Activated CD4-positive, alpha-beta T cell treated with anti-CD3 and anti-CD28 coated beads, Interleukin-2, Interleukin-4, amounts not matched to agents 100 ng/mL and 50 ng/mL, durations not matched to agents 16 hours and 8 hours (primary cell): ENCODE data around the gene QKI.
"Not testable (repeated sequence)": the region's sequence is repeated elsewhere in the genome, so short reads cannot be mapped to it uniquely, and the experiment has no call there.

Experiments used
- DNase-seq: peaks from one replicate; pipeline ENCODE4 v3.0.0-alpha.2; 2020; ENCODE audit warnings: low spot score

The QKI gene

DNA sequence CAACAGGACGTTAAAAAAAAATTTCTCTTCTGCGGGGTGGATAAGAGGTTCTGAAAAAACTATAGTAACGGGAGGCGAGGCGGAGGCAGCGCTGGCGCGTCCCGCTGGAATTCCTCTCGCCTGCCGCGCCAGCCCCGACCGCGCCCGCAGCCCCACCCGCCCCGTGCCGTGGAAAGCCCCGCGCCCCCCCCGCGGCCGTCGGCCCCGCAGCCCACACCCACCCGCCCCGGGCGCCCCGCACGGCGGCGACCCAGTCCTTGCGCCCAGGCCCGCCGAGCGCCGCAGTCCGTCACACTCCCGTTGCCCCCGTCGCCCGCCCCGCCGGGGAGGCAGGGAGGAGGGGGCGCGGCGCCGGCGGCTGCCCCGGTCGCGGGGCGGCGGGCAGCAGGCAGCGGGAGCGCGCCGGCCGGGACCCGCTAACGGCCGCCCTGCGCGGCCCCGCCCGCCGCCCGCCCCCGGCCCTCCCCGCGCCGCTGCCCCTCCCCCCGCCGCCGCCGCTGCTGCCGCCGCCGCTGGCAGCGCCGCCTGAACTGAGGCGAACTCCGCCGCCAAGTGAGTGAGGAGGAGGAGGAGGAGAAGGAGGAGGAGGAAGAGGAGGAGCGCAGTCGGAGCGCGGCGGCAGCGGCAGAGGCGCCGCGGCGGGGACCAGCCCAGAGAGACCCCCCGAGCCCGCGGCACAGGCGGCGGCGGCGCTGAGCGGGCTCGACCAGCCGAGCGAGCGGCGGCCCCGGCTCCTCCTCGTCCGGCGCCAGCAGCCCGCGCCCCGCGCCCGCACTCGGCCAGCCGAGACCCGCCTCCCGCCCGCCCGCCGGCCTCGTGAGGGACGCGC, at the start of gene QKI:
Gene QKI (plus strand): TSS at position 602 of the 829 bp plus-strand sequence. CDS start 476 bp downstream, outside the sequence.
- peak; percentile 83 for DNase-seq

DNA sequence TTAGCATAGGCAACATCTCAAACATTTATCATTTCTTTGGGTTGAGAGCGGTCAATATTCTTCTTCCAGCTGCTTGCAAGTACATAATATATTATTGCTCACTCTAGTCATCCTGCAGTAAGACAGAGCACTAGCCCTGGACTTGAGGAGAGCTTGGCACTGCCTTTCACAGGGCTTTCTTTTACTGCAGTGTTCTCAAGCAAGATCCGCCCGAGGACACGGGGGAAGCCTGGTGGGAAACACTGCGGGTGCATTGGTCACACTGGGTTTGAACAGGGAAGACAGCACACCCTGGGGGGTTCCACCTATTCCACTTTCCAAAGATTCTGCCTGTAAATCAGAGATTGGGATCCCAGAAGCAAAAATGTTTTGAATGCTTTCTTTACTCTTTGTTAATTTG, 48.2 kb upstream of the QKI start:
- DNase-seq, result no peak

DNA sequence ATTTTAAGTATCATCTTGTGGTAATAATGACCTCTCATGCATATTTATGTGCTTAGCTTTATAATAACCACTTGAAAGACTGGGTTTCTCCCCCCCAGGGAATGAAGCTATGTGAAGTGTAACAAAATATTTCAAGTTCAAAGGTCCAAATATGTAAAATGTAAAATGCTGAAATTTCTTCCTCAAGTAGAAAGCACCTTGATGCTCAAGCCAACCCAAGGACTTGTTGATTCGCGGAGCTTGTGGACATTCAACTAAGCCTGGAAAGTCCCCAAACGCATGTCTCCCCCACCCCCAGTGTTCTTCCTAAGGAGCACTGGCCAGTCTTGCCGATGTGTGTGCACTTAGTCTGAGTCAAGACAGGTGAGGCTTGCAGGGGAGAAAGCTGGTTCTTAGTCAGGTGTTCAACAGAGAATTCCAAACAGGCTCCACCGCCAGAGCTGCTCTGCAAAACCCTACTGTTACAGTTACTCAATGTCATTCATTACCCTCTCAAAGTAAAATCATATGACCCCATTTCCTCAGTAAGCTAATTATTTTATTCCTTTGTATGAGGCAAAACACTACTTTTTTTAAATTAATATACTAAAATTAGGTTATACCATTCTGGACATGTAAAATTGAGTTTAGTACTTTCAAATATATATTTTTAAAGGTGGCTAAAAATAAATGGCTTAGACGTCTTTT, 46.9 kb upstream of the QKI start:
- no peak for DNase-seq

DNA sequence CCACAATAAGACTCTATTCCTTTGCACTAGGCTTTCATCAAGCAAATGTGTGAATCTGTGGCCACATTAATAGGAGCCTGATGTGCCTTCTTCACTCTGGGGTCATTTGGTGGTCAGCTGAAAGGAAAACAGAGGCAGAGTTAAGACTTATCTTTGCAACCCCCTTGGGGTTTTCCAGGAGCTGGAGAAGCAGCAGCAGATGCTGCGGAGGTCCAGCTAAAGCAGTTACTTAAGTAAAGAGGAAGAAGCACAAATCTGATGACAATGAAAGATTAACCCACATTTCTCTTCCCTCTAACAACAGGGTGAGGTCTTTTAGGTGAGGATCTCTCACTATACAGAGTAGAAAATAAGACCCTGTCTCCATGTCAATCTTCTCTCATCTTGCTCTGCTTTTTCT, 45.4 kb upstream of the QKI start:
- DNase-seq, result no peak

DNA sequence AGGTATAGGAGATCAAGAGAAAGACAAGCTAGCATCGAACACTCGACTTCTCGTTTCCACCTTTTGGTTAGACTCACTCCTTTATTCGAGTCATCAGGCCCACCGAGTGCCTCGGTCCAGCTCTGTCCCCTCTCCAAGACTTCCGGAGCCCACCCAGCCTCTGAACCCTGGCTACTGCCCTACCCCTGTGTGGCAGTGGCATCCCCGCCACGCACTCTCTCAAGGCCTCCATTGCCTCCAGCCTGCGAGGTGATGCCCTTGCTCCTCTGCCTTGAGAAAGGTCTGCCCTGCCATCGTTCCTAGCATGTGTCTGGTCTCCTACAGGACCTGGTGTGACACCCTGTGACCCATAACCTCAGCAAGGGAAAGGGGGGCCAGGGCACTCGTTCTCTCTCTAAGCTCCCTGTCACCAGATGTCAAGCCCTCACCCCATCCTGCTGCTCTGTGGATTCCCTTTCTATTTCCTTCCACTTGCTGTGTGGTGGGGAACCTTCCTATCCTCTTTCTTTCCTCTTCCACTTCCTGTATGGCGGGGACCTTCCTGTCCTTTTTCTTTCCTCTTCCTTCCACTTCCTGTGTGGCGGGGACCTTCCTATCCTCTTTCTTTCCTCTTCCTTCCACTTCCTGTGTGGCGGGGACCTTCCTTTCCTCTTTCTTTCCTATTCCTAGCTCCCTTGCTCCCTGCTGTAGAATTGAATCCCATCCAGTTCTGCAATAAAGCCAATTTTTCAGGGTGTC, 44.7 kb upstream of the QKI start:
- DNase-seq, result no peak

DNA sequence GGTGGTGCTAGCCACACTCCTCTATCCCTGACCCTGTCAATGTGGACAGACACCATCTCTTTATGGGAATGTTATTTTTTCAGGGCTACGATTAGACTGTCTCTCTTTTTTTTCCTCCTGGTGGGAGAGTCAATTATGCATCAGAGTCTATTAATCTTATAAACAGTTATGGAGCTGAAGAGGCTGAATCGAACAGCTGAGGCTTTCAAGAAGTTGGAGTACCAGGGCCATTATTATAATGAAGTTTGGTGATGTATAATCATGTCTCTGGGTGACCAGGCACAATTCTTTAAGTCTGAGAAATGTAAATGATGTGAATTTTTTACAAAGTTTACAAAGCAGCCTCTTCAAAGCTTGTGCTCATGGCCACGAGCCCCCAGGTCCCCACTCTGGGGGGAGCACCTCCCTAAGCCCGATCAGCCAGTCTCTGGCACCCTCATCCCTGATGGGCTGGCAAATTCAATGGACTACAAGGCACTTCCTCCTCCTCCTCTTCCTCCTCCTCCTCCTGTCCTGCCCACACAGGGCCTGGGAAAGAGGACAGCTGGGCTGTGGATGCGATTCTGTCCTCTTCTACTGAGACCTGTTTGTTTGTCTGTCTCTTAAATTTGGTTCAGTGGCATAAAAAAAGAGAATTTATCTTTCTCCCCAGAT, 43.9 kb upstream of the QKI start:
- DNase-seq, result no peak

DNA sequence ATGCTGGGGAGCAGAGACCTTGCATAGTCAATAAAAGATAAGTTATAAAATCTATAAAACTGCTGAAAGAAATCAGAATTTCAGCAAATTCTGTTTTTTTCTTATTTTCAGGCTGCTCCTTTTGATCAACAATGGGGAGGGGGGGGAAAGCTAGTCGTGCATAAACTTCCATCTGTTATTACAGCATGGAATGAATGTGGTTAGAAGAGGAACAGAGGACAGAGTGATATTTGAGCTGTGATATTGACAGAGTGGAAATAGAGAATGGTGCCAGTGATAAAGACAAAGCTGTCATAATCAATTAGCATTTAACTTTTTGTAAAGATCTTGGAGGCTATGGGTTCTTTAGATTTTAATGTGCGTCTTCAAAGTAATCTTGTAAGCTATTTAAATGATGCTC, 43.4 kb upstream of the QKI start:
- no peak for DNase-seq

DNA sequence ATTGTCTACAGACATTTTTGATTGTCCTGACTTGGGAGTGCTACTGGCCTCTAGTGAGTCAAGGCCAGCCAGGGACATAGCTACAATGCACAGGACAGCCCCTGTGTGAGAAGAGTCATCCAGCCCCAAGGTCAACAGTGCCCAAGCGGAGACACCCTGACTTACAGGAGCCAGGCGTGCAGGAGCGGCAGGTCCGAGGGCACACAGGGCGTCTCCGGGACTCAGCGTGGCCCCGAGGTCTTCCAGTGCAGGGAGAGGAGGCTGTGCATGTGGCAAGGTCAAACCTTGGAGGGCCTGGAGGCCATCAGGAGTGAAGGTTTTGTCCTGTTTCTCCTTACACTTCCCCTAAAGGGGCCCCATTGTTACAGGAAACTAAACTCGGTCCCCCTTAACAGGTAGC, 41.3 kb upstream of the QKI start:
- DNase-seq, result no peak

DNA sequence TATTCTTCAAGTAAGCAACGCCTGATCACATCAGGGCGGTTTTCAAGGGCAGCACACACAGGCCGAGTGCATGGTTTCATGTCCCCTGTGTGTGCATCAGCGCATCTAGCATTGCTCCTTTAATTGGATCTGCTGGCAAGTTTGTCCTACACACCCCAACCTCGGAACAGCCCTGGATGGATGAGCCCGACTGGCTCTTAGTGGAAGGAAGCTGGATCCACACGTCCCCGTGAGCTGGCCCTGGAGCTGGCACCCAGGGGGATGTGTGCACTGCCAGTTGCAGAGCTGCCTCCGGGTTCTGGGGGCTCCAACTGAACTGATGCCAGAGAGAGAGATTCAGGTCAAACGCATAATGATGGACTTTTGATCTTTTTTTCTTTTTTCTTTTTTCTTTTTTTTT, 39.2 kb upstream of the QKI start:
- no peak for DNase-seq

DNA sequence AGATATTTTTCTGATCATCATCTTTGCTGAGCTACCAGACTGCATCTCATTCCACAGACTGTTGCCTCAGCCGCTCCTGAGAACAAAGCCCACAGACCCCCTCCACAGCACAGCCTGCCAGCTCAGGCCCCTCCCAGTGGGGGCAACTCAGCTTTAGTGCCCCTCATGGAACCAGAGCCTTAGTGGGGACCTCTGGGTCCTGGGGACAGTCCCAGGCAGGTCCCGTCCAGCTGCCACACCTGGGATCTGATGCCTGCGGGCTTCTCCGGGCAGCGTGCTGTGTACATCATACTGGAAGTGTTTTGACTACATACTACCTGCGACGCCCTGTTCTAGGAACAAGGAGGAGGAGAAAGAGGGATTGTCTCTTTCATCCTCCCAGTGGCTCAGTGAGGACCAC, 38.3 kb upstream of the QKI start:
- DNase-seq, result no peak

DNA sequence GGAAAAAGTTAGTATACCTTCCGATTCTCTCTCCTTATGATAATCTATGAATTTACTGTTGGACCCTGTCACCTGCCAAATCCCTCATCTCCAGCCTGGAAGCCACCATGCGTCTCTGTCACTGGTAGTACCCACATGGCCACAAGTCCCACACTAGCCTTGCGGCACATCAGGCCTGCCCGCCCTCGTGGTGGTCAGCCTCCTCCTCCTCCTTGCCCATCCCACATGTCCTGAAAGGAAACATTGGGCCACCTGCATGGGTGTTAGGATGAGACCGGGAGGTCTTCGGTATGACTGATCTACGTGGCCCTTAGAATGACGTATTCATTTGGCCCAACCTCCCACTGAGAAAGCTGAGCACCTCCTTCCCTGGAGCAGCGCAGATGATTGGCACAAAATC, 37.0 kb upstream of the QKI start:
- no peak for DNase-seq

DNA sequence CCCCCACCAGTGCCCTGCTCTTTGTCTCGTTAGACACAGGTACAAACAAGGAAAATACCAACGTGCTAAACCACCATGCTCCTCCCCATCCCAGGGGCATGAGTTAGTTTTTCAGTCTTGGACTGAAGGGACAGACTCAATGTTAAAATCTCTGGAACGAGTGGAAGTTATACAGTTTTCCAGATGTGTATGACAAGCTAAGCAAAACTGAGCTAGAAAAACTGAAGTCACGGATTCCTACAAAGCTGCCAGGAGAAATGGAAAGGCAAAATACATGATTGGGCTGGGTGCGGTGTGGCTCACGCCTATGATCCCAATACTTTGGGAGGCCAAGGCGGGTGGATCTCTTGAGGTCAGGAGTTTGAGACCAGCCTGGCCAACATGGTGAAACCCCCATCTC, 34.3 kb upstream of the QKI start:
- no peak for DNase-seq

DNA sequence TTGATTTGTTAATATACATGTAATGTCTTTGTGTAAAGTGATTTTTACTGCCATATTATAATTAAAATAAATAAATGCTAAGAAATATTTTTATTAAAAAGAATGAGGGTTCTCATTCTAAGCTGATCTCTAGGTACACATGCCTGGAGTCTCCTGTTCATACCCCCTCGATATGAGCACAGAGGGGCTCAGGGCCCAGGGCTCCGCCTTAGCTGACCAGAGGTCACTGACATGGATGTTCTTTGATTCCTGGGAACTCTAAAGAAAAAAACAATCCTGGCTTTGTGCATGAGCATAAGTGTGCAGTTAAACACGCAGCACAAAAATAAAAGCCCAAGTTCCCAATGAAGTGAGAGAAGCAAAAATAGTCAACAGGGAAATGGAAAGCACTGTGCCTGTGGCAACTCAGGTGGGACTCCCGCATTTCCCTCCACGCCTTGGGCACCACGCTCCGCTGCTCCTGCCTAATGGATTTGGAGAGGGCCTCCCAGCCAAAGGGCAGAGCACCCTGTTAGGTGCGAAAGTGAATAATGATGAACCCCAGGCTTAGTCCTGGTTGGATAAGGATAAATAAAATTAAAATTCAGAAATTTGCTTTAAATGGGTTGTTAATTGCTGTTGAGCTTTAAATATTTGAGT, 33.3 kb upstream of the QKI start:
- DNase-seq, result no peak

DNA sequence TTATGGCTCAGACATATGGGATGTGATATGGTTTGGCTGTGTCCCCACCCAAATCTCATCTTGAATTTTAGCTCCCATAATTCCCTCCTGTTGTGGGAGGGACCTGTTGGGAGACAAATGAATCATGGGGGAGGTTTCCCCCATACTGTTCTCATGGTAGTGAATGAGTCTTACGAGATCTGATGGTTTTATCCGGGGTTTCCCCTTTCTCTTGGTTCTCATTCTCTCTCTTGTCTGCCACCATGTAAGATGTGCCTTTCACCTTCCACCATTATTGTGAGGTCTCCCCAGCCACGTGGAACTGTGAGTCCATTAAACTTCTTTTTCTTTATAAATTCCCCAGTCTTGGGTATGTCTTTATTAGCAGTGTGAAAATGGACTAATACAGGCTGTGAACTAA, 31.1 kb upstream of the QKI start:
- not testable (repeated sequence) for DNase-seq

DNA sequence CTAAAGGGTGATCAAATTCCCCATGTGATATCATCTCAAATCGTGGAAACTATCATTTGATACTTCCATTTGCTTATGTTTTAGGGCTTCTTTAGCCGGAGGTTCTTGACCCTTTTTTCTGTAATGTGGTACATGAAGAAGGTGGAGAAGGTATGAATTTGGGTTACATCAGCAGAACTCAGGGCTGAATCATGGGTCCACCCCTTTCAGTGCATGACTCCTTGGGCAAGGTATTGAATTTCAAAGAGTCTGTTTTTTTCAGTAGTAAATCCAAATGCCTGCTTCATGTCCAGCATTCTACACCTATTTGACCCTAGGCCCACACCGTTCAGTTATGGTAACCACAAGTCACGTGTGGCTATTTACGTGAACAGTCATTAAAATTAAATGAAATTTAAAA, 30.6 kb upstream of the QKI start:
- DNase-seq, result no peak

DNA sequence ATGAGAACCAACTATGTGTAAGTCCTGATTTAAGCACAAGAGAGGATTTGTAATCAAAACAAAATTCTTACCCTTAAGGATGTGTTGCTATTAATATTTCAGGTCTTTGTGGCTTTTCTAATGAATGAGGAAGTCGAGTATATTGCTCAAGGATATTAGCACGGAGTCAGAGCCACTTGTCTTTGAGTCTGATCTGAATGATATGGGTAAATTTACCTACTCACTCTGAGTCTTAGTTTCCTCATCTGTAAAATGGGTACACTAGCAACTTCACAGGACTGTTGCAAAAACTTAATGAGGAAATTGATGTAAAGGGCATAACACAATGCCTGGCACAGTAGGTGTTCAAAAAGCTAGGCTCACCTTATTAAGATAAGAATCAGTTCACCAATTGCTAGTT, 30.0 kb upstream of the QKI start:
- DNase-seq, result no peak

DNA sequence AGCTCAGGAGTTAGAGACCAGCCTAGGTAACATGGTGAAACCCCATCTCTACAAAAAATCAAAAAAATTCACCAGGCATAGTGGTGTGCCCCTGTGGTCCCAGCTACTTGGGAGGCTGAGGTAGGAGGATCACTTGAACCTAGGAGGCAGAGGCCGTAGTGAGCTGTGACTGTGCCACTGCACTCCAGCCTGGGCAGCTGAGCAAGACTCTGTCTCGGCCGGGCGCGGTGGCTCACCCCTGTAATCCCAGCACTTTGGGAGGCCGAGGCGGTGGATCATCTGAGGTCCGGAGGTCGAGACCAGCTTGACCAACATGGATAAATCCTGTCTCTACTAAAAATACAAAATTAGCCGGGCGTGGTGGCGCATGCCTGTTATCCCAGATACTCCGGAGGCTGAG, 29.0 kb upstream of the QKI start:
- DNase-seq, result not testable (repeated sequence)

DNA sequence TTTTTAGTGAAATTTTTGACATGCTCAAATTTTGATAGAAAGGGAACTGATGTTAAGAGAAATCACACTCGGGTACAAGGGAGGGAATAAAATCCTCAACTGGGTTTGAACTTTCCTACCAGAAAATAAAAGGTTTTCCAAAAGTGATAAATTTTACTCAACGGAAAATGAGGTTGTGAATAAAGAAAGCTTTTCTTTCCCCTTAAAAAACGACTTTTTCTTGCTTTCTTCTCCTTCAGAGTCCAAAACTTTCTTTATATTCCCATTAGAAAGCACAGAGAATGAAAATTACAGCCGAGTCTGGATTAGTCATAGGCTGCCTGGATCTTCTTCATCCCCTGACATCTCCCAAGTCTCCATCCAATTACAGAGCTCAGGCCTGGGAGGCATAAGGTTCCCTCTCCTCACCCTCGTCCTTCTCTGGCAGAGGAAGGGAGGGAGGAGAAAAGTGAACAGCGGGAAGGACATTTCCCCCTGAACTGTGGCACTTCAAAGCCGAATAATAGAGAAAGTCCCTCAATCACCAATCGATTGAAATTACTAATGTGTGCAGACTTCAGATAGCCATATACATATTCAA, 28.1 kb upstream of the QKI start:
- no peak for DNase-seq

DNA sequence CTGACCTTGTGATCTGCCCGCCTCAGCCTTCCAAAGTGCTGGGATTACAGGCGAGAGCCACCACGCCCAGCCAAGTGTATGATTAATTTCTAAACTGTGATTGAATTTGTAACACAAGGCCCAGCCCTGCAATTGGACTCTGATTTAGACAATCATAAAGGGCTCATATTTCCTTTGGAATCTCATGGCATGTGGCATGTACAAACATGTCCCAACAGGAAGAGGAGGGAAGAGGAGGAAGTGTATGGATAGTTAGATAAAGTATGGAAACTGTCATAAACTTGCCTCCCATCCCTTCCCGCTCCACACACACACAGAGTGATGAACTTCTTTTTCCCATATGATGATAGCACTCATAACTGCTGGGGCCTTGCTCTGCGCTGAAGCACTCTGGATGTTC, 27.2 kb upstream of the QKI start:
- no peak for DNase-seq

DNA sequence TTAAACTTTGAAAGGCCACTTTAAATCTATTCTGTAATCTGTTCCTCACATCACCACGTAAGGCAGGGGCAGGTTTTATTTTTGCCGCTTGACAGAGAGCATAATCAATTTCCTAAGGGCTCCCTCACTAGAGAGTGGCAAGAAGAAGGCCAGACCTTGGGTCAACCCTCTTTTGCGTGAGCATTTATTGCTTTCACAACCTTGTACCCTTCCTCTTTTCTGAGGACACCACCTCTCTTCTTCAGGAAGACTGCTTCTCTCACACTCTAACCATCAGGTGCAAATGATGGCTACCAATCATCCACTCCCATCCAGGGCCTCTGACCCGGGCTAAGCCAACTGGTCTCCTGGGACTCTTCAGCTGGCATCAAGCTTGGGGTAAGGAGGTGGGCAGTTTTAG, 25.2 kb upstream of the QKI start:
- no peak for DNase-seq

DNA sequence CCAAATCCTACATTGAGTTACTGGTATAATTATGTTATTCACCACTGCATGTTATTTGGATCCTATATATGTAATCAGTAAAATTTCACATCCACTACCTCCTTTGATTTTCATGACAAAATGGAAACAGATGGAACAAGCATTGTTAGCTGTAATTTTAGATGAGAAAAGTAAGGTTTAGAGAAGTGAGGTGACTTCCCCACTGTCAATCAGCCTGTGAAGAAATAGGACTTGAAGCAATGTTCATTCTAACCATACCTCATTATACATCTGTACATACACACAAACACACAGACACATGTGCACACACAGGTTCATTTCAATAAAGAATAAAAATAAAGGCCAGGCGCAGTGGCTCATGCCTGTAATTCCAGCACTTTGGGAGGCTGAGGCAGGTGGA, 23.7 kb upstream of the QKI start:
- DNase-seq, result no peak

DNA sequence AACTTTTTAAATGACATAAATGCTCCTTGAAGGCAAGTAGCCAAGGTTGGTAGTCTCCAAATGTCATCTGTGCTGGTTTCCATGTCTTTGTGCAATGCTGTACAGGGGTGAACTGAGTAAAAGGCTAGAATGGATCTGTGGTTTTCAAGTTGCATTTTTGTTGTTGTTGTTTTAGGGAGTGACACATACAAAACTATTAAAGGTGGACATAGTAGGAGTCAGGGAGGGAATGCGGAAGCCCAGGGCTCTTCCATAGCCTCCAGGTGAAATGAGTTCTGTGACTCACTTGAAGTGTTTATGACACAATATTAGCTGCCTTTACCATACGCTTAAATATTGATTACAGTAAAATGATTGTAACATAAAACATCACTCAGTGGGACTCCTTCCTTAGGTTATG, 22.5 kb upstream of the QKI start:
- DNase-seq, result no peak
